GM12801 (cell line): ENCODE results near the gene KCNT2.

ENCODE experiments used
- CTCF ChIP-seq: IDR thresholded peaks from one replicate; pipeline ENCODE4 v1.5.1; 2011; ENCODE audit warnings: control low read depth; ENCODE audit not compliant: insufficient read length; ENCODE audit errors: extremely low read depth

KCNT2 gene

GRCh38 chr1:196486346-196486745 is 121.9 kb downstream of the KCNT2 start:
- TF ChIP-seq CTCF = no peak

GRCh38 chr1:196481616-196482015 is 126.6 kb downstream of the KCNT2 start:
- no peak for TF ChIP-seq CTCF

DNA sequence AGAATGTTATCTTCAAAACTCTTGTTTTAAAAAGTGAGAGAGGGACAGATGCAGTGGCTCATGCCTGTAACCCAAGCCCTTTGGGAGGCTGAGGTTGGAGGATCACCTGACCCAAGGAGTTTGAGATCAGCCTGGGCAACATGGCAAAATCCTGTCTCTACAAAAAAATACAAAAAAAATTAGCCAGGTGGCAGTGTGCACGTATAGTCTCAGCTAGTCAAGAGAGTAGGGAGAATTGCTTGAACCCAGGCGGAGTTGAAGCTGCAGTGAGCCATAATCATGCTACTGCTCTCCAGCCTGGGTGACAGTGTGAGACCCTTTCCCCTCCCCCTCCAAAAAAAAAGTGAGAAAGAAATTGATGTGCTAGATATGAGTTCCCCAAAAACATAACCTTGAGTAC is 131.0 kb downstream of the KCNT2 start:
- TF ChIP-seq CTCF = no peak

DNA sequence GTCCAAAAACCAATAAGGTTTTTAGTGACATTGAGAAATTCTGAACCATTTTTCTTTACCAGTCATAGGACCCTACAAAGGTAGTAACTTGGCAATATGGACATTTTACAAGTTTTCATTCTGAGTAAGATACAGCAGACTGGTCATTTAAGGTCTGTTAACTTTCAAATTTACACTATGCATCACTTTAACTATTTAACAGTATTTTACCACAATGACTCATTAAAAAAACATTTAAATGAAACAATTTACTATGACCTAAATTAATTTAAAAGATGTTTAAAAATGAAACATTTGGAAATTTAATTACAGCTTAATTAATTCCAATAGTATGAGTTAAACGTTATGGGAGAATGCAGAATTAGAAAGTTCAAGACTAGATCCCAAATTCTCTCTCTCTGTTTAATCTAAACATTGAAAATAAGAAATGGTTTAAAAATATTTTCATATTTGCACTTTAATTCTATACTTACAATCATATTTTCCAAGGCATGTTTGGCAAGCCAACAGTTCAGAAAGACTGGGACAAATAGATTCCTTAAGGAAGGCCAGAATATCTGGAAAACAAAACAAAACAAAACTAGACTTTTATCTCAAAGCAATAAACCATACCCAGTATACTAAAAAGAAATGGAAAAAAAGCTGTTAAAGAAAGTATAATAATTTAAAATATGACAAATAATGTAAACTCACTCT is 140.9 kb downstream of the KCNT2 start:
- no peak for TF ChIP-seq CTCF

DNA sequence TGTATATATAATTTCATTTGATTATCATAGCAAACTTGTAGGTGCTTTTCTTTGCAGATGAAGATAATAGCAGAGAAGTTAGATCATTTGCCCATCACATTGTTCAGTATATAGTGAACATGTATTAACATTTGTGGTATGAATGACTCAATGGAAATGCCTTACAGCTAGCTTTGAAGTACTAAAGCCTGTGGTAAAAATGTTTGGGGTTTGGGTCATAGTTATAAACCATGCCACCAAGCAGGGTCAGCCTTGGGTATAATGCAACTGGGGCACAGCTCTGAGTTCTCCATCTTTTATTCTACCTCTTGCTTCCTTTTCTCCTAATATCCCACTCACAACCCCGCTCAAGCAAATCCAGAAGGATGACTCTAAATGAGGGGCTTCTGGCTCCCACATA is 141.6 kb downstream of the KCNT2 start:
- TF ChIP-seq CTCF = no peak

DNA sequence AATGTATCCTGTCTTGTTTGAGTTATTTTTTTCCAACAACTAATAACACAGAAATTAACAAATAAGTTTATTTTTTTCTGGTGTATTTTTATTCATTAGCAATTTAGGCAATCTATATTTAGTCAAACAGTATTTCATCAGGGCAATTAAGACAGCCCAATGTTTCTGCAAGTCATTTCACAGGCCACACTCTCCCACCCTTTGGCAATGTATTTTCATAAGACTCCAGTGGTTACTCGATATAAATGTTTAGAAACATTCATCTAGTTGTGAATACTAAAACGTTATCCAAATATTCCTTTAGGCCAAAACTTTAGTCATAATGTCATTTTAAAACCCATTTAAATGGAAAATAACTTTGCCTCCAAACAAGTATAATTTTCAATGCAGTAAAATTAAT is 142.1 kb downstream of the KCNT2 start:
- no peak for TF ChIP-seq CTCF

- no peak for TF ChIP-seq CTCF
Measured at GRCh38 chr1:196464480-196464941, 143.7 kb downstream of the KCNT2 start.
